SK-N-SH (cell line): ENCODE results near the gene PERCC1.

Source experiments
- CTCF ChIP-seq: fragments of 200-600 bp; sonication (generic); IDR thresholded peaks from 2 replicates; pipeline ENCODE4 v1.6.1; 2017; ENCODE audit warnings: antibody characterized with exemption, mild to moderate bottlenecking, moderate library complexity
- FOXJ3 ChIP-seq: sonication (generic); formaldehyde crosslinking; IDR thresholded peaks from 2 replicates; pipeline ENCODE4 v1.5.1; 2020; ENCODE audit warnings: mild to moderate bottlenecking, missing genetic modification reagents
- GABPA ChIP-seq: IDR thresholded peaks from 2 replicates; pipeline ENCODE4 v1.4.0; 2012; ENCODE audit warnings: low read depth, mild to moderate bottlenecking
- JUND ChIP-seq: IDR thresholded peaks from 2 replicates; pipeline ENCODE4 v1.4.0; 2012
- POLR2AphosphoS5 ChIP-seq: IDR thresholded peaks from 2 replicates; pipeline ENCODE4 v1.6.1; 2012; ENCODE audit warnings: low read depth, low read length
- RFX5 ChIP-seq: IDR thresholded peaks from 2 replicates; pipeline ENCODE4 v1.6.1; 2012; ENCODE audit warnings: mild to moderate bottlenecking, improper control_type of control experiment, low read length
- SMC3 ChIP-seq: IDR thresholded peaks from 2 replicates; pipeline ENCODE4 v1.6.1; 2012; ENCODE audit warnings: low read depth, low read length, improper control_type of control experiment
- TAF1 ChIP-seq: IDR thresholded peaks from 2 replicates; pipeline ENCODE4 v1.6.1; 2012; ENCODE audit warnings: low read depth, mild to moderate bottlenecking, low read length, moderate library complexity, borderline replicate concordance
- TCF12 ChIP-seq: IDR thresholded peaks from 2 replicates; pipeline ENCODE4 v1.4.0; 2012

GRCh38 chr16:1455190-1456171, 24.6 kb downstream of the PERCC1 start:
- TF ChIP-seq FOXJ3 (no peak), GABPA (no peak), SMC3 (no peak), JUND (no peak), TAF1 (no peak), POLR2AphosphoS5 (no peak), RFX5 (no peak), CTCF (no peak), TCF12 (no peak)
